Endodermal cell (in vitro differentiated cells): ENCODE data around the gene GEMIN7. TPM values are rescaled to one million over a fixed set of nuclear protein-coding genes. Genes with fewer than 3 reads are reported as not detected.

Source experiments
- DNase-seq: peaks from one replicate; pipeline ENCODE4 v3.0.0-alpha.2; 2017
- H3K27ac ChIP-seq: 2 replicates; pipeline ENCODE4 v1.5.1; 2013; ENCODE audit warnings: mild to moderate bottlenecking, low read depth, low read length, moderate library complexity
- H3K27me3 ChIP-seq: 2 replicates; pipeline ENCODE4 v1.6.1; 2013; ENCODE audit warnings: mild to moderate bottlenecking, low read length, moderate library complexity; ENCODE audit not compliant: insufficient read depth, control insufficient read depth, poor library complexity, severe bottlenecking
- H3K36me3 ChIP-seq: 2 replicates; pipeline ENCODE4 v1.7.0; 2013; ENCODE audit warnings: mild to moderate bottlenecking, low read length, moderate library complexity; ENCODE audit not compliant: control insufficient read depth, insufficient read depth
- H3K4me1 ChIP-seq: one replicate; pipeline ENCODE4 v1.7.0; 2013; ENCODE audit warnings: low read length; ENCODE audit not compliant: control insufficient read depth, insufficient read depth
- H3K4me3 ChIP-seq: 2 replicates; pipeline ENCODE4 v1.5.1; 2013; ENCODE audit warnings: mild to moderate bottlenecking, low read length, moderate library complexity
- H3K9ac ChIP-seq: 2 replicates; pipeline ENCODE4 v1.6.1; 2013; ENCODE audit warnings: mild to moderate bottlenecking, low read length, moderate library complexity; ENCODE audit not compliant: poor library complexity, severe bottlenecking; ENCODE audit errors: extremely low read depth
- H3K9me3 ChIP-seq: 2 replicates; pipeline ENCODE4 v1.6.1; 2013; ENCODE audit warnings: mild to moderate bottlenecking, low read length, moderate library complexity; ENCODE audit not compliant: control insufficient read depth
- H3K27ac Mint-ChIP-seq: 2 replicates; pipeline ENCODE4 v1.8.0; 2020; ENCODE audit warnings: mixed read lengths
- H3K27me3 Mint-ChIP-seq: 2 replicates; pipeline ENCODE4 v1.8.0; 2021; ENCODE audit warnings: mild to moderate bottlenecking, mixed read lengths; ENCODE audit not compliant: insufficient read depth
- H3K36me3 Mint-ChIP-seq: 2 replicates; pipeline ENCODE4 v1.8.0; 2020; ENCODE audit warnings: low read depth, mixed read lengths
- H3K4me1 Mint-ChIP-seq: 2 replicates; pipeline ENCODE4 v1.8.0; 2020; ENCODE audit warnings: mixed read lengths
- H3K4me3 Mint-ChIP-seq: 2 replicates; pipeline ENCODE4 v1.8.0; 2020; ENCODE audit warnings: mild to moderate bottlenecking, moderate library complexity, mixed read lengths
- H3K9me3 Mint-ChIP-seq: 2 replicates; pipeline ENCODE4 v1.8.0; 2020; ENCODE audit warnings: mild to moderate bottlenecking, mixed read lengths
- CTCF ChIP-seq: fragments of 200-600 bp; sonication (generic); conservative IDR thresholded peaks from 2 replicates; pipeline ENCODE4 v1.5.0; 2021; ENCODE audit warnings: antibody characterized with exemption, mild to moderate bottlenecking
- WGBS, 2 experiments: methylation state at CpG; one replicate each; pipeline versions ENCODE4 v1.1.5 to v1.1.7; 2013; ENCODE audit warnings: missing lambda C conversion rate in 2 of 2, mixed read lengths in 1 of 2; ENCODE audit not compliant: insufficient coverage in 1 of 2, insufficient read length in 1 of 2; 5-methylcytosine and 5-hydroxymethylcytosine counted together
- total RNA-seq, 2 donors: library from RNA; stranded (reverse); fragmentation: NEBNext Ultra II Directional in 1 of 2; extraction: Animal tissue kit (Norgen Biotek cat#: 25700) in 1 of 2; gene quantifications; 2 replicates in 1 of 2; 3 replicates in 1 of 2; pipeline ENCODE4 v1.2.1, GENCODE V29; 2021

Gene GEMIN7
- total RNA-seq, 2 donors from 2014 or later: 56.3 to 56.6 TPM

- DNase-seq: peak; percentile 94
- Mint-ChIP-seq H3K4me1 (peaks cover 24% of the 10 kb centered on the region), H3K36me3 (peaks cover 14% of the 10 kb centered on the region), H3K27me3 (no peaks in the 10 kb centered on the region), H3K9me3 (no peaks in the 10 kb centered on the region), H3K27ac (peak within 1 kb of the TSS; percentile 93), H3K4me3 (peak within 1 kb of the TSS; percentile 99)
- H3K9ac ChIP-seq: peak within 1 kb of the TSS; percentile 17
- no peak within 1 kb of the TSS for H3K27ac ChIP-seq
- TF ChIP-seq CTCF: no peak
- 2 to 3% methylated on average over 66 to 81 of the region's 81 CpGs for WGBS, 2 experiments
- peaks cover 10% of the 10 kb centered on the region for H3K4me1 ChIP-seq
- H3K27me3 ChIP-seq: no peaks in the 10 kb centered on the region
- H3K9me3 ChIP-seq: no peaks in the 10 kb centered on the region
- peak within 1 kb of the TSS; percentile 82 for H3K4me3 ChIP-seq
- peaks cover 9% of the 10 kb centered on the region for H3K36me3 ChIP-seq
These were observed 2.8 kb upstream of the GEMIN7 start, which contains the start of gene ZNF296 for GRCh38 chr19:45076029-45076850. Gene ZNF296, minus strand, starts transcription at chr19:45076478. Its CDS starts 105 bp downstream, at chr19:45076373.

- Histone ChIP-seq H3K27ac (no peak overlapping the region), H3K27me3 (no peaks in the 10 kb centered on the region), H3K36me3 (peaks cover 13% of the 10 kb centered on the region), H3K4me1 (peaks cover 10% of the 10 kb centered on the region), H3K9ac (peak overlapping the region; percentile 17), H3K9me3 (no peaks in the 10 kb centered on the region), H3K4me3 (peak overlapping the region; percentile 82)
- H3K9me3 Mint-ChIP-seq: no peaks in the 10 kb centered on the region
- H3K27ac Mint-ChIP-seq: peak overlapping the region; percentile 93
- H3K27me3 Mint-ChIP-seq: no peaks in the 10 kb centered on the region
- TF ChIP-seq CTCF: no peak
- 71 to 82% methylated on average over 10 to 15 of the region's 15 CpGs for WGBS, 2 experiments
- peak overlapping the region; percentile 99 for H3K4me3 Mint-ChIP-seq
- H3K4me1 Mint-ChIP-seq: peaks cover 31% of the 10 kb centered on the region
- no peak for DNase-seq
- H3K36me3 Mint-ChIP-seq: peaks cover 19% of the 10 kb centered on the region
These were observed 2.0 kb upstream of the GEMIN7 start for GRCh38 chr19:45076851-45077730.

- H3K4me1 ChIP-seq: peaks cover 10% of the 10 kb centered on the region
- Mint-ChIP-seq H3K36me3 (peaks cover 25% of the 10 kb centered on the region), H3K27me3 (no peaks in the 10 kb centered on the region), H3K27ac (peak overlapping the region; percentile 35), H3K9me3 (no peaks in the 10 kb centered on the region), H3K4me3 (peak overlapping the region; percentile 99), H3K4me1 (peaks cover 35% of the 10 kb centered on the region)
- H3K9me3 ChIP-seq: no peaks in the 10 kb centered on the region
- H3K9ac ChIP-seq: peak overlapping the region; percentile 98
- 66 to 92% methylated on average over 5 to 10 of the region's 10 CpGs for whole genome bisulfite sequencing, 2 experiments
- no peak for TF ChIP-seq CTCF
- H3K27me3 ChIP-seq: no peaks in the 10 kb centered on the region
- no peak overlapping the region for H3K27ac ChIP-seq
- peaks cover 20% of the 10 kb centered on the region for H3K36me3 ChIP-seq
- H3K4me3 ChIP-seq: peak overlapping the region; percentile 99
- no peak for DNase-seq
These were observed 534 bp upstream of the GEMIN7 start for GRCh38 chr19:45078390-45079062.
